HepG2 (cell line): ENCODE results near the gene AHCTF1. TPM values are rescaled to one million over a fixed set of nuclear protein-coding genes. Genes with fewer than 3 reads are reported as not detected.

Experiments used
- DZIP1 ChIP-seq: sonication (generic); formaldehyde crosslinking; IDR thresholded peaks from 2 replicates; pipeline ENCODE4 v1.5.0; 2020; ENCODE audit warnings: mild to moderate bottlenecking, missing genetic modification reagents
- MLLT10 ChIP-seq: sonication (generic); formaldehyde crosslinking; IDR thresholded peaks from 2 replicates; pipeline ENCODE4 v1.4.0; 2020; ENCODE audit warnings: missing genetic modification reagents
- NFYB ChIP-seq: sonication (generic); formaldehyde crosslinking; IDR thresholded peaks from 2 replicates; pipeline ENCODE4 v1.4.0; 2020; ENCODE audit warnings: missing genetic modification reagents
- NFYC ChIP-seq: IDR thresholded peaks from 2 replicates; pipeline ENCODE4 v1.6.1; 2016; ENCODE audit warnings: missing genetic modification reagents, missing compliant biosample characterization
- SIN3B ChIP-seq: fragments of 150-350 bp; IDR thresholded peaks from 2 replicates; pipeline ENCODE4 v1.6.1; 2014; ENCODE audit warnings: low read length
- SNAI1 ChIP-seq: sonication (generic); formaldehyde crosslinking; IDR thresholded peaks from 2 replicates; pipeline ENCODE4 v1.5.0; 2020; ENCODE audit warnings: mild to moderate bottlenecking, missing genetic modification reagents, borderline replicate concordance
- SP140L ChIP-seq: sonication (generic); formaldehyde crosslinking; IDR thresholded peaks from 2 replicates; pipeline ENCODE4 v1.4.0; 2020; ENCODE audit warnings: missing genetic modification reagents, borderline replicate concordance
- TAF15 ChIP-seq: fragments of 200-400 bp; formaldehyde crosslinking; IDR thresholded peaks from one replicate; pipeline ENCODE4 v1.6.1; 2018; ENCODE audit warnings: mild to moderate bottlenecking, low read depth, low read length; ENCODE audit not compliant: poor library complexity, severe bottlenecking
- TEAD2 ChIP-seq: sonication (generic); formaldehyde crosslinking; IDR thresholded peaks from 2 replicates; pipeline ENCODE4 v1.9.0; 2021; ENCODE audit warnings: missing genetic modification reagents
- TEAD3 ChIP-seq: optimal IDR thresholded peaks from 2 replicates; pipeline ENCODE3; 2016; ENCODE audit warnings: borderline replicate concordance
- ZMAT3 ChIP-seq: sonication (generic); formaldehyde crosslinking; conservative IDR thresholded peaks from 2 replicates; pipeline ENCODE4 v1.7.0; 2021; ENCODE audit warnings: missing genetic modification reagents
- ZNF713 ChIP-seq: sonication (generic); formaldehyde crosslinking; IDR thresholded peaks from 2 replicates; pipeline ENCODE4 v1.4.0; 2020; ENCODE audit warnings: mild to moderate bottlenecking, missing genetic modification reagents
- ZSCAN21 ChIP-seq: sonication (generic); formaldehyde crosslinking; IDR thresholded peaks from 2 replicates; pipeline ENCODE4 v1.8.0; 2022; ENCODE audit warnings: mild to moderate bottlenecking, missing genetic modification reagents, moderate library complexity, borderline replicate concordance
- polyA plus RNA-seq, 8 experiments: library from polyadenylated mRNA; depleted of rRNA in 3 of 8; stranded (reverse) in 7 of 8; unstranded in 1 of 8; fragments of >200 nt; fragmentation: Illumina TruSeq in 4 of 8; extraction: Trizol in 4 of 8; gene quantifications; 2 replicates each; pipeline versions ENCODE4 v1.2.1 to v1.2.3, GENCODE V29; 2011 to 2016; ENCODE audit warnings: low read depth in 4 of 8, missing spikeins in 1 of 8, mixed read lengths in 1 of 8; ENCODE audit not compliant: insufficient read depth in 1 of 8
- total RNA-seq, 5 experiments: library from RNA; depleted of rRNA; stranded (reverse); fragments of >200 nt; fragmentation: Illumina TruSeq; extraction: Trizol; gene quantifications; 2 replicates each; pipeline ENCODE4 v1.2.3, GENCODE V29; 2016; ENCODE audit warnings: low read depth in 1 of 5
- TF ChIP-seq, protein P1 (sequence below), 2 experiments: fragments of 450-650 bp in 1 of 2; sonication (generic) in 1 of 2; formaldehyde crosslinking in 1 of 2; IDR thresholded peaks; 2 replicates each; pipeline versions ENCODE4 v1.6.1 to v1.8.0; 2016 to 2022; ENCODE audit warnings: antibody characterized with exemption in 1 of 2, mild to moderate bottlenecking in 1 of 2, missing genetic modification reagents in 1 of 2
- TF ChIP-seq, protein P2 (sequence below): sonication (generic); formaldehyde crosslinking; IDR thresholded peaks from 2 replicates; pipeline ENCODE4 v1.5.1; 2020; ENCODE audit warnings: mild to moderate bottlenecking, missing genetic modification reagents, moderate library complexity

AHCTF1 gene
- total and polyA plus RNA-seq, 2 of the 13 experiments (the other 11 are each of a cell fraction or from before 2014, with no cell fraction given), result 16.6 to 45.9 TPM

GRCh38 chr1:246797597-246797996 lies 134.2 kb downstream of the AHCTF1 start (continued):
- TF ChIP-seq, protein P1, sequence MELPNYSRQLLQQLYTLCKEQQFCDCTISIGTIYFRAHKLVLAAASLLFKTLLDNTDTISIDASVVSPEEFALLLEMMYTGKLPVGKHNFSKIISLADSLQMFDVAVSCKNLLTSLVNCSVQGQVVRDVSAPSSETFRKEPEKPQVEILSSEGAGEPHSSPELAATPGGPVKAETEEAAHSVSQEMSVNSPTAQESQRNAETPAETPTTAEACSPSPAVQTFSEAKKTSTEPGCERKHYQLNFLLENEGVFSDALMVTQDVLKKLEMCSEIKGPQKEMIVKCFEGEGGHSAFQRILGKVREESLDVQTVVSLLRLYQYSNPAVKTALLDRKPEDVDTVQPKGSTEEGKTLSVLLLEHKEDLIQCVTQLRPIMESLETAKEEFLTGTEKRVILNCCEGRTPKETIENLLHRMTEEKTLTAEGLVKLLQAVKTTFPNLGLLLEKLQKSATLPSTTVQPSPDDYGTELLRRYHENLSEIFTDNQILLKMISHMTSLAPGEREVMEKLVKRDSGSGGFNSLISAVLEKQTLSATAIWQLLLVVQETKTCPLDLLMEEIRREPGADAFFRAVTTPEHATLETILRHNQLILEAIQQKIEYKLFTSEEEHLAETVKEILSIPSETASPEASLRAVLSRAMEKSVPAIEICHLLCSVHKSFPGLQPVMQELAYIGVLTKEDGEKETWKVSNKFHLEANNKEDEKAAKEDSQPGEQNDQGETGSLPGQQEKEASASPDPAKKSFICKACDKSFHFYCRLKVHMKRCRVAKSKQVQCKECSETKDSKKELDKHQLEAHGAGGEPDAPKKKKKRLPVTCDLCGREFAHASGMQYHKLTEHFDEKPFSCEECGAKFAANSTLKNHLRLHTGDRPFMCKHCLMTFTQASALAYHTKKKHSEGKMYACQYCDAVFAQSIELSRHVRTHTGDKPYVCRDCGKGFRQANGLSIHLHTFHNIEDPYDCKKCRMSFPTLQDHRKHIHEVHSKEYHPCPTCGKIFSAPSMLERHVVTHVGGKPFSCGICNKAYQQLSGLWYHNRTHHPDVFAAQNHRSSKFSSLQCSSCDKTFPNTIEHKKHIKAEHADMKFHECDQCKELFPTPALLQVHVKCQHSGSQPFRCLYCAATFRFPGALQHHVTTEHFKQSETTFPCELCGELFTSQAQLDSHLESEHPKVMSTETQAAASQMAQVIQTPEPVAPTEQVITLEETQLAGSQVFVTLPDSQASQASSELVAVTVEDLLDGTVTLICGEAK (IDR thresholded peaks at IDR 0.05), result no peak
- TF ChIP-seq, protein P1 (CRISPR knock-in tag; IDR thresholded peaks at IDR 0.05), result no peak
- TF ChIP-seq TEAD2 (CRISPR knock-in tag) (no peak), NFYB (CRISPR knock-in tag) (peak; percentile 63), MLLT10 (CRISPR knock-in tag) (no peak), TEAD3 (CRISPR knock-in tag) (no peak), SNAI1 (CRISPR knock-in tag) (no peak), ZMAT3 (no peak), ZNF713 (CRISPR knock-in tag) (no peak), DZIP1 (CRISPR knock-in tag) (no peak), SIN3B (no peak), TAF15 (no peak), SP140L (CRISPR knock-in tag) (no peak), ZSCAN21 (CRISPR knock-in tag) (no peak), NFYC (CRISPR knock-in tag) (0 out of 2 replicates have a peak, but pooled peaks have one; percentile 23)
- TF ChIP-seq, protein P2, sequence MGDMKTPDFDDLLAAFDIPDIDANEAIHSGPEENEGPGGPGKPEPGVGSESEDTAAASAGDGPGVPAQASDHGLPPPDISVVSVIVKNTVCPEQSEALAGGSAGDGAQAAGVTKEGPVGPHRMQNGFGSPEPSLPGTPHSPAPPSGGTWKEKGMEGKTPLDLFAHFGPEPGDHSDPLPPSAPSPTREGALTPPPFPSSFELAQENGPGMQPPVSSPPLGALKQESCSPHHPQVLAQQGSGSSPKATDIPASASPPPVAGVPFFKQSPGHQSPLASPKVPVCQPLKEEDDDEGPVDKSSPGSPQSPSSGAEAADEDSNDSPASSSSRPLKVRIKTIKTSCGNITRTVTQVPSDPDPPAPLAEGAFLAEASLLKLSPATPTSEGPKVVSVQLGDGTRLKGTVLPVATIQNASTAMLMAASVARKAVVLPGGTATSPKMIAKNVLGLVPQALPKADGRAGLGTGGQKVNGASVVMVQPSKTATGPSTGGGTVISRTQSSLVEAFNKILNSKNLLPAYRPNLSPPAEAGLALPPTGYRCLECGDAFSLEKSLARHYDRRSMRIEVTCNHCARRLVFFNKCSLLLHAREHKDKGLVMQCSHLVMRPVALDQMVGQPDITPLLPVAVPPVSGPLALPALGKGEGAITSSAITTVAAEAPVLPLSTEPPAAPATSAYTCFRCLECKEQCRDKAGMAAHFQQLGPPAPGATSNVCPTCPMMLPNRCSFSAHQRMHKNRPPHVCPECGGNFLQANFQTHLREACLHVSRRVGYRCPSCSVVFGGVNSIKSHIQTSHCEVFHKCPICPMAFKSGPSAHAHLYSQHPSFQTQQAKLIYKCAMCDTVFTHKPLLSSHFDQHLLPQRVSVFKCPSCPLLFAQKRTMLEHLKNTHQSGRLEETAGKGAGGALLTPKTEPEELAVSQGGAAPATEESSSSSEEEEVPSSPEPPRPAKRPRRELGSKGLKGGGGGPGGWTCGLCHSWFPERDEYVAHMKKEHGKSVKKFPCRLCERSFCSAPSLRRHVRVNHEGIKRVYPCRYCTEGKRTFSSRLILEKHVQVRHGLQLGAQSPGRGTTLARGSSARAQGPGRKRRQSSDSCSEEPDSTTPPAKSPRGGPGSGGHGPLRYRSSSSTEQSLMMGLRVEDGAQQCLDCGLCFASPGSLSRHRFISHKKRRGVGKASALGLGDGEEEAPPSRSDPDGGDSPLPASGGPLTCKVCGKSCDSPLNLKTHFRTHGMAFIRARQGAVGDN (CRISPR knock-in tag), result peak; percentile 52; the same call in 1 of the 2 replicates
